Ovary (tissue), 9 donors: ENCODE data around the gene KIF16B. TPM values are rescaled to one million over a fixed set of nuclear protein-coding genes. Genes with fewer than 3 reads are reported as not detected.

Experiments
- DNase-seq, 5 donors: peaks; one replicate each; pipeline ENCODE4 v3.0.0-alpha.2; 2019 to 2020
- H3K27ac ChIP-seq, 2 donors: fragments of 200-600 bp; one replicate each; pipeline versions ENCODE4 v1.5.1 to v1.8.0; 2019 to 2022
- H3K27me3 ChIP-seq: fragments of 200-600 bp; one replicate; pipeline ENCODE4 v1.8.0; 2022
- H3K36me3 ChIP-seq: fragments of 200-600 bp; sonication (generic); one replicate; pipeline ENCODE4 v1.5.1; 2019
- H3K4me1 ChIP-seq: one replicate; pipeline ENCODE4 v1.8.1; 2013; ENCODE audit warnings: mild to moderate bottlenecking, moderate library complexity; ENCODE audit not compliant: insufficient read depth
- H3K4me3 ChIP-seq: fragments of 200-600 bp; sonication (generic); one replicate; pipeline ENCODE4 v1.5.1; 2017
- H3K9me3 ChIP-seq, 2 donors: fragments of 200-600 bp in 1 of 2; sonication (generic) in 1 of 2; one replicate each; pipeline versions ENCODE4 v1.5.1 to v1.8.1; 2013 to 2019; ENCODE audit warnings: mild to moderate bottlenecking in 1 of 2, moderate library complexity in 1 of 2
- CTCF ChIP-seq, 3 donors: fragments of 450-650 bp in 2 of 3; fragments of 200-600 bp in 1 of 3; IDR thresholded peaks; one replicate each; pipeline versions ENCODE4 v1.5.1 to v1.8.0; 2016 to 2022; ENCODE audit warnings: antibody characterized with exemption in 3 of 3, mild to moderate bottlenecking in 1 of 3
- EP300 ChIP-seq: sonication (generic); formaldehyde crosslinking; IDR thresholded peaks from one replicate; pipeline ENCODE4 v1.6.1; 2017; ENCODE audit warnings: antibody characterized with exemption
- POLR2A ChIP-seq: fragments of 450-650 bp; IDR thresholded peaks from one replicate; pipeline ENCODE4 v1.6.1; 2017; ENCODE audit warnings: antibody characterized with exemption, mild to moderate bottlenecking, moderate library complexity
- WGBS, 3 donors: extraction: QIAGEN DNeasy Blood & Tissue Kit in 1 of 3; methylation state at CpG; one replicate each; pipeline versions ENCODE4 v1.1.5 to v1.1.7; 2013 to 2017; 5-methylcytosine and 5-hydroxymethylcytosine counted together
- intact Hi-C, 4 donors: fragments of 100-400 bp; cut with DNase I; formaldehyde crosslinking; loops; one replicate each; pipeline versions ENCODE4 v1.11.0 to v1.15.1; 2022 to 2023
- polyA plus RNA-seq, 2 donors: library from polyadenylated mRNA; stranded (reverse); fragments of 200-250 nt in 1 of 2; fragments of 350-450 nt in 1 of 2; fragmentation: Illumina TruSeq in 1 of 2; extraction: RNeasy Lipid Tissue Mini Kit (QIAGEN cat#74804) in 1 of 2; gene quantifications; one replicate each; pipeline ENCODE4 v1.2.3, GENCODE V29; 2013 to 2014
- total RNA-seq, 7 donors: library from RNA; depleted of rRNA in 2 of 7; stranded (reverse); fragments of >200 nt in 2 of 7; fragmentation: NEBNext Ultra II Directional in 3 of 7; extraction: Animal tissue kit (Norgen Biotek cat#: 25700) in 3 of 7; gene quantifications; one replicate each; pipeline versions ENCODE4 v1.1.0 to v1.2.4, GENCODE V29; 2016 to 2023
- donor health status: DM: no; HTN: no; CAD: no; lungs with moderate emphysema.
- donor health status: DM: no; HTN: no; CAD: no.
- donor health status: Bipolar disorder and iron deficiency.
- donor health status: DM: yes; HTN: yes; CAD: no.
- donor health status: DM: no; HTN: no; CAD: no.
- donor health status: DM: yes; HTN: yes; CAD: no.

Gene KIF16B
- total and polyA plus RNA-seq, 9 donors: 10.9 to 28.1 (median 20.2) TPM

GRCh38 chr20:16290358-16290757 lies 282.9 kb downstream of the KIF16B start:
- TF ChIP-seq POLR2A (no peak), CTCF (IDR thresholded peaks at IDR 0.05) (no peak), EP300 (no peak)
- Histone ChIP-seq H3K9me3 (no peaks in the 10 kb centered on the region), H3K27ac (no peak overlapping the region), H3K4me3 (no peak overlapping the region), H3K4me1 (no peaks in the 10 kb centered on the region), H3K27me3 (no peaks in the 10 kb centered on the region), H3K36me3 (no peaks in the 10 kb centered on the region)
- intact Hi-C loops: no loop called here
- WGBS, 3 donors: 79 to 80% (median 79%) methylated on average over 3 to 4 of the region's 4 CpGs
- no peak for DNase-seq

GRCh38 chr20:16287776-16288175 lies 285.5 kb downstream of the KIF16B start:
- TF ChIP-seq POLR2A (no peak), EP300 (no peak), CTCF (IDR thresholded peaks at IDR 0.05) (no peak)
- Histone ChIP-seq H3K27ac (no peak overlapping the region), H3K9me3 (no peaks in the 10 kb centered on the region), H3K4me1 (peaks cover 2% of the 10 kb centered on the region), H3K4me3 (no peak overlapping the region), H3K27me3 (no peaks in the 10 kb centered on the region), H3K36me3 (no peaks in the 10 kb centered on the region)
- intact Hi-C loops: no loop called here
- 80 to 91% (median 88%) methylated on average over 2 of the region's 2 CpGs for WGBS, 3 donors
- DNase-seq: no peak

- WGBS, 3 donors: 90 to 93% (median 92%) methylated on average over 4 of the region's 4 CpGs
Measured at GRCh38 chr20:16286601-16287000, 286.6 kb downstream of the KIF16B start.

GRCh38 chr20:16284385-16285100 lies 288.7 kb downstream of the KIF16B start:
- Histone ChIP-seq H3K4me3 (no peak overlapping the region), H3K9me3 (no peaks in the 10 kb centered on the region), H3K4me1 (peaks cover 11% of the 10 kb centered on the region), H3K27ac (no peak overlapping the region), H3K27me3 (no peaks in the 10 kb centered on the region), H3K36me3 (no peaks in the 10 kb centered on the region)
- intact Hi-C loops: no loop called here
- TF ChIP-seq EP300 (no peak), CTCF (IDR thresholded peaks at IDR 0.05) (no peak)
- 82 to 89% (median 82%) methylated on average over 15 of the region's 15 CpGs for WGBS, 3 donors
- DNase-seq: no peak

More at GRCh38 chr20:16286601-16287000, 286.6 kb downstream of the KIF16B start:
- Histone ChIP-seq H3K9me3 (no peaks in the 10 kb centered on the region), H3K4me1 (peaks cover 2% of the 10 kb centered on the region), H3K4me3 (no peak overlapping the region), H3K27ac (no peak overlapping the region), H3K36me3 (no peaks in the 10 kb centered on the region), H3K27me3 (no peaks in the 10 kb centered on the region)
- intact Hi-C loops: no loop called here
- no peak for TF ChIP-seq CTCF (IDR thresholded peaks at IDR 0.05)
- TF ChIP-seq EP300: no peak
- DNase-seq: no peak
